ENCODE results near the gene BAZ1B. TPM values are rescaled to one million over a fixed set of nuclear protein-coding genes. Genes with fewer than 3 reads are reported as not detected.
"Not testable (repeated sequence)": the region's sequence is repeated elsewhere in the genome, so short reads cannot be mapped to it uniquely, and the experiment has no call there.

The BAZ1B gene
- total RNA-seq, 1 donor from 2014 or later, result 53.0 TPM

GRCh38 chr7:73504017-73504416, 18.1 kb downstream of the BAZ1B start:
- no peak for DNase-seq

GRCh38 chr7:73503229-73503628, 18.9 kb downstream of the BAZ1B start:
- no peak for DNase-seq

GRCh38 chr7:73496626-73497025, 25.5 kb downstream of the BAZ1B start:
- no peak for DNase-seq

- DNase-seq, result not testable (repeated sequence)
Observed at GRCh38 chr7:73495507-73495906, 26.6 kb downstream of the BAZ1B start.

GRCh38 chr7:73489976-73490375, 32.1 kb downstream of the BAZ1B start:
- DNase-seq, result no peak

GRCh38 chr7:73487486-73487885, 34.6 kb downstream of the BAZ1B start:
- DNase-seq, result no peak

- DNase-seq, result no peak
Observed at GRCh38 chr7:73483171-73483570, 38.9 kb downstream of the BAZ1B start.

GRCh38 chr7:73482746-73483145, 39.3 kb downstream of the BAZ1B start:
- no peak for DNase-seq

- DNase-seq, result not testable (repeated sequence)
Observed at GRCh38 chr7:73481521-73481920, 40.6 kb downstream of the BAZ1B start.

- DNase-seq, result no peak
Observed at GRCh38 chr7:73478549-73478948, 43.5 kb downstream of the BAZ1B start.

- no peak for DNase-seq
Observed at GRCh38 chr7:73477376-73477775, 44.7 kb downstream of the BAZ1B start.

- no peak for DNase-seq
Observed at GRCh38 chr7:73470208-73470607, 51.9 kb downstream of the BAZ1B start.

- DNase-seq, result not testable (repeated sequence)
Observed at GRCh38 chr7:73467046-73467445, 55.0 kb downstream of the BAZ1B start.

GRCh38 chr7:73466112-73466511, 56.0 kb downstream of the BAZ1B start:
- DNase-seq, result no peak

- DNase-seq, result no peak
Observed at GRCh38 chr7:73463966-73464365, 58.1 kb downstream of the BAZ1B start.

GRCh38 chr7:73463260-73463659, 58.8 kb downstream of the BAZ1B start:
- DNase-seq, result no peak

GRCh38 chr7:73461782-73462285, 60.3 kb downstream of the BAZ1B start:
- DNase-seq, result no peak

GRCh38 chr7:73454424-73454823, 67.7 kb downstream of the BAZ1B start:
- DNase-seq, result no peak

- DNase-seq, result no peak
Observed at GRCh38 chr7:73452999-73453635, 69.0 kb downstream of the BAZ1B start.

GRCh38 chr7:73451780-73452398, 70.2 kb downstream of the BAZ1B start:
- DNase-seq, result no peak

- DNase-seq, result no peak
Observed at GRCh38 chr7:73449422-73449821, 72.7 kb downstream of the BAZ1B start.

GRCh38 chr7:73448609-73449008, 73.5 kb downstream of the BAZ1B start:
- no peak for DNase-seq

- DNase-seq, result no peak
Observed at GRCh38 chr7:73447121-73447733, 74.9 kb downstream of the BAZ1B start.

GRCh38 chr7:73446682-73447081, 75.4 kb downstream of the BAZ1B start:
- no peak for DNase-seq
